ENCODE data around the gene DTX2.
"Not testable (repeated sequence)": the region's sequence is repeated elsewhere in the genome, so short reads cannot be mapped to it uniquely, and the experiment has no call there.

The DTX2 gene

DNA sequence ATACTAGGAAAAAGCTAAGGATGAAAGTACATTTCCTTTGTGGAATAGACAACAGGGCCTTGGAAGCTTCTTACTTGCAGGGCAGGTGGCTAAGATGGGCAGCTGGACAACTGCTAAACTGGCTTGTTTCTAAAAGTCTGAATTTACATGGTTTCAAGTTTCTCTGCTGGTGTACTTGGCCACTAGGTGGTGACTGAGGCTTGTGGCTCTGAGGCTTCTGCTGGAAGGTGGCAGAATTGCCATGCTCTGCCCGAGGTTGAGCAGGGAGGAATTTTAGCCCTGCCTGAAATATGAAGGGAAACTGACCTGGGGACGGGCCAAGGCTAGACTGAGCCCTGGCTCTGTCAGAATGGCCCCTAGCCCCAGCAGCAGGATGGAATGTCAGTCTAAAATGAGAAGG lies 23.6 kb upstream of the DTX2 start:
- H3K4me1 ChIP-seq (ENCODE audit: control insufficient read depth, low read length); H3K4me2 ChIP-seq (ENCODE audit: low read length): not testable (repeated sequence)
- TF ChIP-seq, protein P1, sequence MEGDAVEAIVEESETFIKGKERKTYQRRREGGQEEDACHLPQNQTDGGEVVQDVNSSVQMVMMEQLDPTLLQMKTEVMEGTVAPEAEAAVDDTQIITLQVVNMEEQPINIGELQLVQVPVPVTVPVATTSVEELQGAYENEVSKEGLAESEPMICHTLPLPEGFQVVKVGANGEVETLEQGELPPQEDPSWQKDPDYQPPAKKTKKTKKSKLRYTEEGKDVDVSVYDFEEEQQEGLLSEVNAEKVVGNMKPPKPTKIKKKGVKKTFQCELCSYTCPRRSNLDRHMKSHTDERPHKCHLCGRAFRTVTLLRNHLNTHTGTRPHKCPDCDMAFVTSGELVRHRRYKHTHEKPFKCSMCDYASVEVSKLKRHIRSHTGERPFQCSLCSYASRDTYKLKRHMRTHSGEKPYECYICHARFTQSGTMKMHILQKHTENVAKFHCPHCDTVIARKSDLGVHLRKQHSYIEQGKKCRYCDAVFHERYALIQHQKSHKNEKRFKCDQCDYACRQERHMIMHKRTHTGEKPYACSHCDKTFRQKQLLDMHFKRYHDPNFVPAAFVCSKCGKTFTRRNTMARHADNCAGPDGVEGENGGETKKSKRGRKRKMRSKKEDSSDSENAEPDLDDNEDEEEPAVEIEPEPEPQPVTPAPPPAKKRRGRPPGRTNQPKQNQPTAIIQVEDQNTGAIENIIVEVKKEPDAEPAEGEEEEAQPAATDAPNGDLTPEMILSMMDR (IDR thresholded peaks at IDR 0.05; ENCODE audit: low read depth, low read length, poor library complexity, severe bottlenecking): peak; percentile 53

DNA sequence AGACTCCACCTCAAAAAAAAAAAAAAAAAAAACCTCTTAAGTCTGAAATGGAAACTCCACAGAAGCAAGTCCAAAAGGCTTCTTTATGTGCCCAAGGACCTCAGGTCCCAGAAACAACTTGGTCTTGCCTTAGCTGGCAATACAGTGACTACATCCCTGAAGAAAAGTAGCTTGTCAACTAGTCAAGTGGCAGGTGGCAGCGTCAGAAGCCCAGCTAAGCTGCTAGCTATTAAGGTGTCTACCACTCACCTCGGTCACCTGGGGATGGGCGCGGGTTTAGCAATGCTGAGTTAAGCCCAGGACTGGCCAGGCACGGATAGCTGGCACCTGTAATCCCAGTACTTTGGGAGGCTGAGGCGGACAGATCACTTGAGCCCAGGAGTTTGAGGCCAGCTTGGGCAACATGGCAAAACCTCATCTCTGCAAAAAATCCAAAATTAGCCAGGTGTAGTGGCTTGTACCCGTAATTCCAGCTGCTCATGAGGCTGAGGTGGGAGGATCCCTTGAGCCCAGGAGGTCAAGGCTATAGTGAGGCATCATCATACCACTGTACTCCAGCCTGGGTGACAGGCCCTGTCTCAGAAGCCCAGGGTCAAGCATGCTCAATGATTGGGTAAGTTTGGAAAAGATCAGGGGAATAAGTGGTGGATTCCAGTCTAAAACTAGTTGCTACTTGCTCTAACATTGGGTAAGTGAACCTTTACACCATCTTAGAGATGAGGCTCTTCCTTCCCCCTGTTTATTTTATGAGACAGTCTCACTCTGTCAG lies 22.2 kb upstream of the DTX2 start:
- not testable (repeated sequence) for H4K20me1 ChIP-seq (ENCODE audit: control insufficient read depth, insufficient read depth, low read depth, low read length); H3K4me2 ChIP-seq (ENCODE audit: low read length); H3K4me1 ChIP-seq (ENCODE audit: control insufficient read depth, low read length); H3K36me3 ChIP-seq (ENCODE audit: control insufficient read depth, low read length); H3F3A ChIP-seq (ENCODE audit: control insufficient read depth, insufficient read depth); H3K4me3 ChIP-seq (ENCODE audit: low read length); H3K9me2 ChIP-seq (replicated peaks; ENCODE audit: control insufficient read depth, low read length); H3K9me3 ChIP-seq (ENCODE audit: control insufficient read depth, insufficient read depth, low read length); H3K27ac ChIP-seq (ENCODE audit: low read depth, low read length); H3K79me2 ChIP-seq (ENCODE audit: control insufficient read depth, low read length); H3K27me3 ChIP-seq (ENCODE audit: control insufficient read depth, low read length)

More for the DNA sequence above, 23.6 kb upstream of the DTX2 start:
- H3K27ac ChIP-seq (ENCODE audit: low read depth, low read length); H3K27me3 ChIP-seq (ENCODE audit: control insufficient read depth, low read length); H3K4me3 ChIP-seq (ENCODE audit: low read length); H3K79me2 ChIP-seq (ENCODE audit: control insufficient read depth, low read length); H3K9me2 ChIP-seq (replicated peaks; ENCODE audit: control insufficient read depth, low read length); H3K9me3 ChIP-seq (ENCODE audit: control insufficient read depth, insufficient read depth, low read length); H3K36me3 ChIP-seq (ENCODE audit: control insufficient read depth, low read length); H4K20me1 ChIP-seq (ENCODE audit: control insufficient read depth, insufficient read depth, low read depth, low read length); H3F3A ChIP-seq (ENCODE audit: control insufficient read depth, insufficient read depth): not testable (repeated sequence)

- not testable (repeated sequence) for H3K9me3 ChIP-seq (ENCODE audit: control insufficient read depth, insufficient read depth, low read length); H3K27me3 ChIP-seq (ENCODE audit: control insufficient read depth, low read length); H3K4me2 ChIP-seq (ENCODE audit: low read length); H3K4me1 ChIP-seq (ENCODE audit: control insufficient read depth, low read length); H3K79me2 ChIP-seq (ENCODE audit: control insufficient read depth, low read length); H3F3A ChIP-seq (ENCODE audit: control insufficient read depth, insufficient read depth); H3K4me3 ChIP-seq (ENCODE audit: low read length); H3K9me2 ChIP-seq (replicated peaks; ENCODE audit: control insufficient read depth, low read length); H3K27ac ChIP-seq (ENCODE audit: low read depth, low read length); H3K36me3 ChIP-seq (ENCODE audit: control insufficient read depth, low read length); H4K20me1 ChIP-seq (ENCODE audit: control insufficient read depth, insufficient read depth, low read depth, low read length)
Measured at GRCh38 chr7:76440404-76440803, 21.1 kb upstream of the DTX2 start.

DNA sequence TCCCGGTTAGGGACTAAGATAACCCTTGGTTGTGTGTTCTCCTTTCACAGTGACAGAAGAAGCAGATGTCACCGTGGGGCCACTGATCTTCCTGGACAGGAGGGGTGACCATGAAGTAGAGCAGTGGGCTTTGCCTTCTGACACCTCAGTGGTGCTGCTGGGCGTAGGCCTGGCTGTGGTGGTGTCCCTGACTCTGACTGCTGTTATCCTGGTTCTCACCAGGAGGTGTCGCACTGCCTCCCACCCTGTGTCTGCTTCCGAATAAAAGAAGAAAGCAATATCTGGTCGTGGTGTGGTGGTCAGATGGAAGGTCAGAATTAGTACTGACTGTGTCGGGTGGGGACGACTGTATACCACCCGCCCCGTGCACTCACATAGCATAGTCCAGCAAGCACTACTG lies 19.7 kb upstream of the DTX2 start:
- H3K79me2 ChIP-seq (ENCODE audit: control insufficient read depth, low read length); H3K4me2 ChIP-seq (ENCODE audit: low read length); H3F3A ChIP-seq (ENCODE audit: control insufficient read depth, insufficient read depth); H3K4me1 ChIP-seq (ENCODE audit: control insufficient read depth, low read length); H3K9me3 ChIP-seq (ENCODE audit: control insufficient read depth, insufficient read depth, low read length); H3K9me2 ChIP-seq (replicated peaks; ENCODE audit: control insufficient read depth, low read length); H4K20me1 ChIP-seq (ENCODE audit: control insufficient read depth, insufficient read depth, low read depth, low read length); H3K36me3 ChIP-seq (ENCODE audit: control insufficient read depth, low read length); H3K27me3 ChIP-seq (ENCODE audit: control insufficient read depth, low read length); H3K27ac ChIP-seq (ENCODE audit: low read depth, low read length); H3K4me3 ChIP-seq (ENCODE audit: low read length): not testable (repeated sequence)

DNA sequence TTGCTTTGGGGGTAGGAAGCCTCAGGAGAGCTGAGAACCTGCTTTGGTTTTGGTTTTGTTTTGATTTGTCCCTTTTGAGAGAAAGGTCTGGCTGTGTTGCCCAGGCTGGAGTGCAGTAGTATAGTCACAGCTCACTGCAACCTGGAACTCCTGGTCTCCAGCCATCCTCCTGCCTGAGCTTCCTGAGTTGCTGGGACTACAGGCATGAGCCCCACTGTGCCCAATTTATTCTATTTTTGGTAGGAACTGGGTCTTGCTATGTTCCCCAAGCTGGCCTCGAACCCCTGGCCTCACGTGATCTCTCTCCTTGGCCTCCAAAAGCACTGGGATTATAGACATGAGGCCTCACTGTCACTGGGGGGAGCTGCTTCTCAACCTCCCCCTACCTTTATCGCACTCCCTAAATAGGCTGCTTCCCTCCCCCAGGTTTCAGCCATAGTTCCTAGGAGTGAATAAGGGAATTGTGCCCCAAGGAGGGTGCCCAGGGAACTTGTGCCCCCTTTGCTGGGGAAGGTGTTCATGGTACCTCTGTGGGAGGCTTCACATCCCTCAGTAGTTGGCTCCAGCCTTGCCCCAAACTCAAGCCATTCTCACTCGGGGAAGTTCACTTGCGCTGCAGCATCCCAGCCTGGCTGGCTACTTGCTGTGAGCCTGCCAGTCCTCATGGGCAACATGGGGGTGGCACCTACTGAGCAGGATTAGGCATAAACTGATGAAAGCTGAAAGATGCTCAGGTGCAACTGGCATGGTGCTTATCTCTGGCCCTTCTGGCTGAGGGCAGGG lies 18.7 kb upstream of the DTX2 start:
- H3K4me1 ChIP-seq (ENCODE audit: control insufficient read depth, low read length); H3K9me2 ChIP-seq (replicated peaks; ENCODE audit: control insufficient read depth, low read length); H3F3A ChIP-seq (ENCODE audit: control insufficient read depth, insufficient read depth); H3K9me3 ChIP-seq (ENCODE audit: control insufficient read depth, insufficient read depth, low read length); H3K27ac ChIP-seq (ENCODE audit: low read depth, low read length); H3K4me3 ChIP-seq (ENCODE audit: low read length); H3K27me3 ChIP-seq (ENCODE audit: control insufficient read depth, low read length); H3K4me2 ChIP-seq (ENCODE audit: low read length); H3K36me3 ChIP-seq (ENCODE audit: control insufficient read depth, low read length); H3K79me2 ChIP-seq (ENCODE audit: control insufficient read depth, low read length); H4K20me1 ChIP-seq (ENCODE audit: control insufficient read depth, insufficient read depth, low read depth, low read length): not testable (repeated sequence)

DNA sequence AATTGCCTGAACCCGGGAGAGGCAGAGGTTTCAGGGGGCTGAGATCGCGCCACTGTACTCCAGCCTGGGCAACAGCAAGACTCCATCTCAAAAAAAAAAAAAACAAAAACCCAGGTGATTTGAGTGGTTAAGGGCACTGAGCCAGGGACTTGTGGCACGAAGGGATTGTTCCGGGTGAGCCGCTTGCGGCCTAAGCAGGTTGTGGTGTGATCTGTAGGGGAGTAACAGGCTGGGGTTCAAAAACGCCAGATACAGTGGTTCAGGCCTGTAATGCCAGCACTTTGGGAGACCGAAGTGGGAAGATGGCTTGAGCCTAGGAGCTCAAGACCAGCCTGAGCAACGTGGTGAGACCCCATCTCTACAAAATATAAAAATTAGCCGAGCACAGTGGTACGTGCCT lies 17.7 kb upstream of the DTX2 start:
- H3K4me2 ChIP-seq (ENCODE audit: low read length); H3K27ac ChIP-seq (ENCODE audit: low read depth, low read length); H3K79me2 ChIP-seq (ENCODE audit: control insufficient read depth, low read length); H3K27me3 ChIP-seq (ENCODE audit: control insufficient read depth, low read length); H3K9me3 ChIP-seq (ENCODE audit: control insufficient read depth, insufficient read depth, low read length); H3F3A ChIP-seq (ENCODE audit: control insufficient read depth, insufficient read depth); H3K9me2 ChIP-seq (replicated peaks; ENCODE audit: control insufficient read depth, low read length); H3K4me3 ChIP-seq (ENCODE audit: low read length); H3K36me3 ChIP-seq (ENCODE audit: control insufficient read depth, low read length); H3K4me1 ChIP-seq (ENCODE audit: control insufficient read depth, low read length); H4K20me1 ChIP-seq (ENCODE audit: control insufficient read depth, insufficient read depth, low read depth, low read length): not testable (repeated sequence)

- Histone ChIP-seq H3K4me3 (ENCODE audit: low read length) (peak overlapping the region; percentile 59), H3K4me2 (ENCODE audit: low read length) (peak overlapping the region; percentile 62), H3K27ac (ENCODE audit: low read depth, low read length) (peak overlapping the region; percentile 47)
- H3K9me2 ChIP-seq (replicated peaks; ENCODE audit: control insufficient read depth, low read length); H4K20me1 ChIP-seq (ENCODE audit: control insufficient read depth, insufficient read depth, low read depth, low read length); H3F3A ChIP-seq (ENCODE audit: control insufficient read depth, insufficient read depth); H3K27me3 ChIP-seq (ENCODE audit: control insufficient read depth, low read length); H3K79me2 ChIP-seq (ENCODE audit: control insufficient read depth, low read length); H3K36me3 ChIP-seq (ENCODE audit: control insufficient read depth, low read length); H3K9me3 ChIP-seq (ENCODE audit: control insufficient read depth, insufficient read depth, low read length); H3K4me1 ChIP-seq (ENCODE audit: control insufficient read depth, low read length): not testable (repeated sequence)
Measured at GRCh38 chr7:76445577-76446008, 15.9 kb upstream of the DTX2 start.
